Endothelial cell of umbilical vein (primary cell): Measurements from ENCODE around the gene FXYD4. TPM values are rescaled to one million over a fixed set of nuclear protein-coding genes. Genes with fewer than 3 reads are reported as not detected.

Source experiments
- BruUV-seq: library from RNA; stranded (reverse); fragments of 400-500 nt; replicated peaks from 2 replicates; lab custom pipeline; 2021; lab: Mats Ljungman, UMichigan
- CTCF ChIA-PET: fragments of 300-600, 350-600 bp; sonication (Branson Sonifier 250); formaldehyde crosslinking; loops from one replicate; lab custom pipeline; 2021; ENCODE audit warnings: antibody characterized with exemption, inconsistent platforms; lab: Charles Lee
- POLR2A ChIA-PET: fragments of 300-600, 350-600 bp; sonication (Branson Sonifier 250); formaldehyde crosslinking; loops from one replicate; lab custom pipeline; 2021; ENCODE audit warnings: antibody characterized with exemption, inconsistent platforms; lab: Charles Lee
- DNase-seq: peaks from one replicate; pipeline ENCODE4 v3.0.0-alpha.2; 2011; ENCODE audit warnings: low read depth, low spot score
- FAIRE-seq: peaks from 2 replicates; lab custom pipeline; 2011; peaks lifted over from hg19 to GRCh38; lab: Jason Lieb, UNC
- H2AFZ ChIP-seq: 2 replicates; pipeline ENCODE4 v1.6.0; 2012; ENCODE audit warnings: low read depth, low read length, control low read depth, inconsistent platforms
- H3K27ac ChIP-seq: 2 replicates; pipeline ENCODE4 v1.5.1; 2011; ENCODE audit warnings: low read depth, mild to moderate bottlenecking, control low read depth, low read length, moderate library complexity; ENCODE audit not compliant: insufficient read depth
- H3K27me3 ChIP-seq, 2 experiments: 2 replicates each; pipeline versions ENCODE4 v1.6.0 to v1.6.1; 2011; ENCODE audit warnings: low read length in 2 of 2, mixed read lengths in 1 of 2; ENCODE audit not compliant: control insufficient read depth in 2 of 2, insufficient read depth in 2 of 2
- H3K36me3 ChIP-seq, 2 experiments: 2 replicates in 1 of 2; 3 replicates in 1 of 2; pipeline ENCODE4 v1.5.1; 2011; ENCODE audit warnings: low read length in 2 of 2, mild to moderate bottlenecking in 1 of 2, moderate library complexity in 1 of 2; ENCODE audit not compliant: control insufficient read depth in 2 of 2, insufficient read depth in 2 of 2; ENCODE audit errors: extremely low read depth in 1 of 2
- H3K4me1 ChIP-seq: 3 replicates; pipeline ENCODE4 v1.5.1; 2011; ENCODE audit warnings: mild to moderate bottlenecking, low read length; ENCODE audit not compliant: control insufficient read depth, insufficient read depth; ENCODE audit errors: extremely low read depth
- H3K4me2 ChIP-seq: 2 replicates; pipeline ENCODE4 v1.6.1; 2011; ENCODE audit warnings: low read length, control low read depth, mixed read lengths; ENCODE audit not compliant: insufficient read depth
- H3K4me3 ChIP-seq, 3 experiments: fragments of 200-600 bp in 1 of 3; sonication (generic), shearing (Covaris generic) in 1 of 3; replicated peaks in 1 of 3; 2 replicates each; pipeline ENCODE4 v1.5.1; 2011 to 2016; ENCODE audit warnings: control low read depth in 3 of 3, low read length in 3 of 3, mild to moderate bottlenecking in 2 of 3, inconsistent platforms in 1 of 3, low read depth in 1 of 3, moderate library complexity in 1 of 3; ENCODE audit not compliant: insufficient read depth in 1 of 3
- H3K79me2 ChIP-seq: 2 replicates; pipeline ENCODE4 v1.6.0; 2012; ENCODE audit warnings: low read length, inconsistent platforms; ENCODE audit not compliant: control insufficient read depth, insufficient read depth
- H3K9ac ChIP-seq: replicated peaks from 2 replicates; pipeline ENCODE3; 2011; ENCODE audit warnings: low read length, control low read depth; ENCODE audit not compliant: insufficient read depth; ENCODE audit errors: extremely low read depth
- H3K9me1 ChIP-seq: replicated peaks from 3 replicates; pipeline ENCODE4 v1.6.0; 2011; ENCODE audit warnings: mild to moderate bottlenecking, low read length; ENCODE audit not compliant: control insufficient read depth, insufficient read depth; ENCODE audit errors: extremely low read depth
- H3K9me3 ChIP-seq: replicated peaks from 2 replicates; pipeline ENCODE4 v1.5.1; 2012; ENCODE audit warnings: low read length, inconsistent platforms; ENCODE audit not compliant: control insufficient read depth, insufficient read depth
- H4K20me1 ChIP-seq: replicated peaks from 2 replicates; pipeline ENCODE3; 2011; ENCODE audit warnings: mild to moderate bottlenecking, low read length; ENCODE audit not compliant: control insufficient read depth, insufficient read depth; ENCODE audit errors: extremely low read depth
- EZH2 ChIP-seq: IDR thresholded peaks from 2 replicates; pipeline ENCODE4 v1.6.1; 2012; ENCODE audit warnings: borderline replicate concordance, low read depth, mild to moderate bottlenecking, moderate library complexity, low read length, inconsistent platforms; ENCODE audit not compliant: severe bottlenecking
- FOS ChIP-seq: IDR thresholded peaks from 2 replicates; pipeline ENCODE4 v1.6.1; 2011; ENCODE audit warnings: mild to moderate bottlenecking, low read length, moderate library complexity, borderline replicate concordance; ENCODE audit not compliant: insufficient read depth
- GATA2 ChIP-seq: IDR thresholded peaks from 2 replicates; pipeline ENCODE4 v1.7.0; 2011; ENCODE audit warnings: low read depth, mild to moderate bottlenecking, moderate library complexity, mixed read lengths, low read length; ENCODE audit not compliant: insufficient read length, insufficient read depth
- JUN ChIP-seq: IDR thresholded peaks from 2 replicates; pipeline ENCODE4 v1.6.1; 2011; ENCODE audit warnings: borderline replicate concordance, low read depth; ENCODE audit not compliant: insufficient read length, insufficient read depth
- MAX ChIP-seq: IDR thresholded peaks from 2 replicates; pipeline ENCODE4 v1.6.1; 2011; ENCODE audit not compliant: insufficient read depth, insufficient read length
- MYC ChIP-seq: IDR thresholded peaks from one replicate; pipeline ENCODE4 v1.6.1; 2011; ENCODE audit warnings: mild to moderate bottlenecking, low read depth, low read length
- POLR2A ChIP-seq: IDR thresholded peaks from 2 replicates; pipeline ENCODE4 v1.6.1; 2012; ENCODE audit warnings: low read depth, mild to moderate bottlenecking, control low read depth, low read length
- dilution Hi-C: fragments of 300-500 bp; cut with MboI; formaldehyde crosslinking; loops from one replicate; pipeline ENCODE4 v1.15.0; 2019; ENCODE audit warnings: low sequenced_read_pairs; ENCODE audit not compliant: extremely low pct_ligation_motif_present
- intact Hi-C: fragments of 100-400 bp; cut with micrococcal nuclease; formaldehyde crosslinking; loops from one replicate; pipeline ENCODE4 v1.10.0; 2022
- polyA plus RNA-seq, 4 experiments: library from polyadenylated mRNA; depleted of rRNA in 3 of 4; stranded (reverse) in 3 of 4; unstranded in 1 of 4; fragments of >200 nt; gene quantifications; 2 replicates each; pipeline versions ENCODE4 v1.2.1 to v1.2.3, GENCODE V29; 2011 to 2012; ENCODE audit warnings: missing spikeins in 1 of 4
- total RNA-seq: library from RNA; stranded (reverse); gene quantifications from 2 replicates; pipeline ENCODE4 v1.2.3, GENCODE V29; 2021
- TF ChIP-seq, protein P1 (sequence below), 2 donors: IDR thresholded peaks; 1 replicate in 1 of 2; 2 replicates in 1 of 2; pipeline ENCODE4 v1.5.1; 2011; ENCODE audit warnings: low read length in 2 of 2, mild to moderate bottlenecking in 2 of 2, moderate library complexity in 2 of 2, control low read depth in 1 of 2, inconsistent platforms in 1 of 2, low read depth in 1 of 2; ENCODE audit not compliant: insufficient read depth in 1 of 2; ENCODE audit errors: extremely low read depth in 1 of 2

The FXYD4 gene
- total and polyA plus RNA-seq, 2 donors (not counting 3 experiments of a cell fraction or from before 2014, with no cell fraction given): not detected

DNA sequence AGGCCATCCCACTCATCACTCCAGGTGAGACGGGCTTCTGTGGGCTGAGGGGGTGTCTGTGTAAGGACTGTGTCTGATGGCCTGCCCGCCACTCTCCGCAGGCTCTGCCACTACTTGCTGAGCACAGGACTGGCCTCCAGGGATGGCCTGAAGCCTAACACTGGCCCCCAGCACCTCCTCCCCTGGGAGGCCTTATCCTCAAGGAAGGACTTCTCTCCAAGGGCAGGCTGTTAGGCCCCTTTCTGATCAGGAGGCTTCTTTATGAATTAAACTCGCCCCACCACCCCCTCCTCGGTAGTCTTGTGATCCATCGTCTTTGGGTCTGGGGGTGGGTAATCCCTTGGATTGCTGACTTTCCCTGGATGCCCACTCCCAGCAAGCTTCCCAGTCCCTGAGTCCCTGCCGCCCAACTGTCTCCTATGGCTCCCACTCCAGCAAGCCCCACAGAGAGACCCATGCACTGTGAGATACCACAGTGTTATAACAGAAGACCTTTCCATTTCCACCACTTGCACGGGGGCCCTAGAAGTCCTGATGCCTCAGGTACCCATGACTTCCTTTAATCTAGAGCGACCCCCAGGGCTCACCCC, 4.7 kb downstream of the FXYD4 start:
- H3K9me3 ChIP-seq: no peaks in the 10 kb centered on the region
- H2AFZ ChIP-seq: no peak overlapping the region
- H3K4me3 ChIP-seq: no peak overlapping the region
- no peaks in the 10 kb centered on the region for H4K20me1 ChIP-seq
- H3K9ac ChIP-seq: no peak overlapping the region
- H3K27ac ChIP-seq: no peak overlapping the region
- FAIRE-seq (no peak), DNase-seq (no peak)
- H3K4me1 ChIP-seq: no peaks in the 10 kb centered on the region
- no peaks in the 10 kb centered on the region for H3K9me1 ChIP-seq
- TF ChIP-seq FOS (no peak), POLR2A (no peak), GATA2 (no peak), EZH2 (no peak), MYC (no peak), JUN (no peak), MAX (no peak)
- TF ChIP-seq, protein P1, sequence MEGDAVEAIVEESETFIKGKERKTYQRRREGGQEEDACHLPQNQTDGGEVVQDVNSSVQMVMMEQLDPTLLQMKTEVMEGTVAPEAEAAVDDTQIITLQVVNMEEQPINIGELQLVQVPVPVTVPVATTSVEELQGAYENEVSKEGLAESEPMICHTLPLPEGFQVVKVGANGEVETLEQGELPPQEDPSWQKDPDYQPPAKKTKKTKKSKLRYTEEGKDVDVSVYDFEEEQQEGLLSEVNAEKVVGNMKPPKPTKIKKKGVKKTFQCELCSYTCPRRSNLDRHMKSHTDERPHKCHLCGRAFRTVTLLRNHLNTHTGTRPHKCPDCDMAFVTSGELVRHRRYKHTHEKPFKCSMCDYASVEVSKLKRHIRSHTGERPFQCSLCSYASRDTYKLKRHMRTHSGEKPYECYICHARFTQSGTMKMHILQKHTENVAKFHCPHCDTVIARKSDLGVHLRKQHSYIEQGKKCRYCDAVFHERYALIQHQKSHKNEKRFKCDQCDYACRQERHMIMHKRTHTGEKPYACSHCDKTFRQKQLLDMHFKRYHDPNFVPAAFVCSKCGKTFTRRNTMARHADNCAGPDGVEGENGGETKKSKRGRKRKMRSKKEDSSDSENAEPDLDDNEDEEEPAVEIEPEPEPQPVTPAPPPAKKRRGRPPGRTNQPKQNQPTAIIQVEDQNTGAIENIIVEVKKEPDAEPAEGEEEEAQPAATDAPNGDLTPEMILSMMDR (IDR thresholded peaks at IDR 0.05; ENCODE audit: extremely low read depth in 1 of 2, insufficient read depth in 1 of 2, low read depth in 1 of 2, low read length in 2 of 2): no peak
- no TSS peak for BruUV-seq
- intact Hi-C loops (no loop called here), dilution Hi-C loops (no loop called here)
- CTCF ChIA-PET: no interaction called here
- H3K79me2 ChIP-seq: no peaks in the 10 kb centered on the region
- POLR2A ChIA-PET: no interaction called here
- no peaks in the 10 kb centered on the region for H3K36me3 ChIP-seq
- H3K27me3 ChIP-seq: no peaks in the 10 kb centered on the region
- no peak overlapping the region for H3K4me2 ChIP-seq
